DOHH2 (cell line): Measurements from ENCODE around the gene ZFHX3.

ENCODE experiments used
- EZH2phosphoT487 ChIP-seq: fragments of 200-600 bp; sonication (generic); IDR thresholded peaks from 2 replicates; pipeline ENCODE4 v1.6.1; 2017; ENCODE audit warnings: borderline replicate concordance, mild to moderate bottlenecking, antibody characterized with exemption, low read length, moderate library complexity, mixed read lengths
- TF ChIP-seq, protein P1 (sequence below): fragments of 200-600 bp; sonication (generic); IDR thresholded peaks from one replicate; pipeline ENCODE4 v1.5.1; 2014; ENCODE audit warnings: antibody characterized with exemption, mild to moderate bottlenecking, low read depth, low read length; ENCODE audit not compliant: poor library complexity, severe bottlenecking

DNA sequence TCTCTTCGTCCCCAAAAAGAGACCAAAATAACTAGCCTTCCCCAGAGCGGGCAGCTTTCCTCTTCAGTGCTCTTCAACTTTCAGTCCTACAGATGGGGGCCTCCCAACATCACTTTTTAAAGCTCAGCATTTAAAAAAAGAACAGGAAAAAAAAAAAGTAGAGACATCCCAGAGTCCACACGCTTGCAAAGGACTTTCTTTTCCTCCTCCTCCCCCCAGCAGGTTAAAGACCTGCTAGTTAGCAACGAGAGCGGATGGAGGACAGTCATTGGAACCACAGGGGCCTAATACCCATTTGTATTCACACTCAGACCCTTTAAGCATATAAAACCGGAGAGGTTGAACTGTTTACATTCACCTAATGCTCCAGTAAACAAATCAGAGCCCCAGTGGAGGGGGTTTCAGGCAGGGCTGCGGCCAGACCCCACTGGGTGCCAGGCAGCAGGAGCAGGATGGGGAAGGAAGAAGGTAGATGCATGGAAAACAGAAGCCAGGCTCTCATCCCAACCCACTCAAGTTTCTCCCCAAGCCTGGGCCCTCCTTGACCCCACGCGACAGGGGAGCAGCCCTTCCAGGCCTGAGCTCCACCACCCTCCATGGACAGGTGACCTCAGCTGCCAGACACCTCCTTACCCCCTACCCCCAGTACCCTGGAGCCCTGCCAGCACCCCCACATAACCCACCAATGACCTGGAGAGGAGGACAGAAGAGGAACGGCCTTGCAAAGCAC, 15.2 kb downstream of the ZFHX3 start:
- TF ChIP-seq, protein P1, sequence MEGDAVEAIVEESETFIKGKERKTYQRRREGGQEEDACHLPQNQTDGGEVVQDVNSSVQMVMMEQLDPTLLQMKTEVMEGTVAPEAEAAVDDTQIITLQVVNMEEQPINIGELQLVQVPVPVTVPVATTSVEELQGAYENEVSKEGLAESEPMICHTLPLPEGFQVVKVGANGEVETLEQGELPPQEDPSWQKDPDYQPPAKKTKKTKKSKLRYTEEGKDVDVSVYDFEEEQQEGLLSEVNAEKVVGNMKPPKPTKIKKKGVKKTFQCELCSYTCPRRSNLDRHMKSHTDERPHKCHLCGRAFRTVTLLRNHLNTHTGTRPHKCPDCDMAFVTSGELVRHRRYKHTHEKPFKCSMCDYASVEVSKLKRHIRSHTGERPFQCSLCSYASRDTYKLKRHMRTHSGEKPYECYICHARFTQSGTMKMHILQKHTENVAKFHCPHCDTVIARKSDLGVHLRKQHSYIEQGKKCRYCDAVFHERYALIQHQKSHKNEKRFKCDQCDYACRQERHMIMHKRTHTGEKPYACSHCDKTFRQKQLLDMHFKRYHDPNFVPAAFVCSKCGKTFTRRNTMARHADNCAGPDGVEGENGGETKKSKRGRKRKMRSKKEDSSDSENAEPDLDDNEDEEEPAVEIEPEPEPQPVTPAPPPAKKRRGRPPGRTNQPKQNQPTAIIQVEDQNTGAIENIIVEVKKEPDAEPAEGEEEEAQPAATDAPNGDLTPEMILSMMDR, result peak; percentile 28
- no peak for TF ChIP-seq EZH2phosphoT487
